ENCODE results near the gene ALDH3A1. TPM values are rescaled to one million over a fixed set of nuclear protein-coding genes. Genes with fewer than 3 reads are reported as not detected.

ALDH3A1 gene
- total RNA-seq, 1 experiment from 2014 or later: not detected

GRCh38 chr17:19707728-19708221, 40.3 kb downstream of the ALDH3A1 start:
- no peak for TF ChIP-seq EZH2 (IDR thresholded peaks at IDR 0.05; ENCODE audit: borderline replicate concordance, low read depth, low read length, poor library complexity, severe bottlenecking)
- TF ChIP-seq CTCF (conservative IDR thresholded peaks at IDR 0.05; ENCODE audit: low read depth, low read length): no peak
- BruUV-seq (replicated peaks): no TSS peak
- Histone ChIP-seq H3K27me3 (replicated peaks; ENCODE audit: insufficient read depth, low read depth, low read length, poor library complexity) (no peaks in the 10 kb centered on the region), H3K4me1 (ENCODE audit: insufficient read depth, low read length, poor library complexity, severe bottlenecking) (peaks cover 16% of the 10 kb centered on the region), H3K4me3 (ENCODE audit: low read depth, low read length, poor library complexity, severe bottlenecking) (no peak overlapping the region), H3K9me3 (ENCODE audit: low read depth, low read length, poor library complexity, severe bottlenecking) (no peaks in the 10 kb centered on the region), H3K36me3 (ENCODE audit: insufficient read depth, low read length, poor library complexity, severe bottlenecking) (no peaks in the 10 kb centered on the region), H3K27ac (ENCODE audit: low read depth, low read length, poor library complexity, severe bottlenecking) (no peak overlapping the region)
- ChIA-PET POLR2A (ENCODE audit: low non-redundant PET) (no interaction called here), CTCF (no interaction called here)
- intact Hi-C loops (cut with micrococcal nuclease; ENCODE audit: unreplicated experiment): no loop called here
- no peak for DNase-seq (ENCODE audit: low spot score)

GRCh38 chr17:19706791-19707727, 41.0 kb downstream of the ALDH3A1 start:
- peak overlapping the region; percentile 56 for H3K27ac ChIP-seq (ENCODE audit: low read depth, low read length, poor library complexity, severe bottlenecking)
- no peak overlapping the region for H3K4me3 ChIP-seq (ENCODE audit: low read depth, low read length, poor library complexity, severe bottlenecking)
- peaks cover 16% of the 10 kb centered on the region for H3K4me1 ChIP-seq (ENCODE audit: insufficient read depth, low read length, poor library complexity, severe bottlenecking)
- TF ChIP-seq EZH2 (IDR thresholded peaks at IDR 0.05; ENCODE audit: borderline replicate concordance, low read depth, low read length, poor library complexity, severe bottlenecking): no peak
- no peak for TF ChIP-seq CTCF (conservative IDR thresholded peaks at IDR 0.05; ENCODE audit: low read depth, low read length)
- no TSS peak for BruUV-seq (replicated peaks)
- no peaks in the 10 kb centered on the region for H3K36me3 ChIP-seq (ENCODE audit: insufficient read depth, low read length, poor library complexity, severe bottlenecking)
- peak; percentile 33 for DNase-seq (ENCODE audit: low spot score)
- H3K27me3 ChIP-seq (replicated peaks; ENCODE audit: insufficient read depth, low read depth, low read length, poor library complexity): no peaks in the 10 kb centered on the region
- intact Hi-C loops (cut with micrococcal nuclease; ENCODE audit: unreplicated experiment): no loop called here
- H3K9me3 ChIP-seq (ENCODE audit: low read depth, low read length, poor library complexity, severe bottlenecking): no peaks in the 10 kb centered on the region
- CTCF ChIA-PET: no interaction called here
- POLR2A ChIA-PET (ENCODE audit: low non-redundant PET): no interaction called here

GRCh38 chr17:19705771-19706770, 42.0 kb downstream of the ALDH3A1 start:
- no peaks in the 10 kb centered on the region for H3K27me3 ChIP-seq (replicated peaks; ENCODE audit: insufficient read depth, low read depth, low read length, poor library complexity)
- intact Hi-C loops (cut with micrococcal nuclease; ENCODE audit: unreplicated experiment): no loop called here
- ChIA-PET POLR2A (ENCODE audit: low non-redundant PET) (no interaction called here), CTCF (no interaction called here)
- no peak for DNase-seq (ENCODE audit: low spot score)
- no peaks in the 10 kb centered on the region for H3K9me3 ChIP-seq (ENCODE audit: low read depth, low read length, poor library complexity, severe bottlenecking)
- H3K27ac ChIP-seq (ENCODE audit: low read depth, low read length, poor library complexity, severe bottlenecking): peak overlapping the region; percentile 56
- no peak for TF ChIP-seq EZH2 (IDR thresholded peaks at IDR 0.05; ENCODE audit: borderline replicate concordance, low read depth, low read length, poor library complexity, severe bottlenecking)
- no peak for TF ChIP-seq CTCF (conservative IDR thresholded peaks at IDR 0.05; ENCODE audit: low read depth, low read length)
- H3K4me3 ChIP-seq (ENCODE audit: low read depth, low read length, poor library complexity, severe bottlenecking): no peak overlapping the region
- H3K36me3 ChIP-seq (ENCODE audit: insufficient read depth, low read length, poor library complexity, severe bottlenecking): no peaks in the 10 kb centered on the region
- peaks cover 16% of the 10 kb centered on the region for H3K4me1 ChIP-seq (ENCODE audit: insufficient read depth, low read length, poor library complexity, severe bottlenecking)
- no TSS peak for BruUV-seq (replicated peaks)

Measured in A673 (cell line).